ENCODE data around the gene ADAMTSL1.

Gene ADAMTSL1

GRCh38 chr9:18826248-18826647 is 352.3 kb downstream of the ADAMTSL1 start:
- TF ChIP-seq CTCF (IDR thresholded peaks at IDR 0.05): no peak

GRCh38 chr9:18829066-18829465 is 355.1 kb downstream of the ADAMTSL1 start:
- no peak for TF ChIP-seq CTCF (IDR thresholded peaks at IDR 0.05)

DNA sequence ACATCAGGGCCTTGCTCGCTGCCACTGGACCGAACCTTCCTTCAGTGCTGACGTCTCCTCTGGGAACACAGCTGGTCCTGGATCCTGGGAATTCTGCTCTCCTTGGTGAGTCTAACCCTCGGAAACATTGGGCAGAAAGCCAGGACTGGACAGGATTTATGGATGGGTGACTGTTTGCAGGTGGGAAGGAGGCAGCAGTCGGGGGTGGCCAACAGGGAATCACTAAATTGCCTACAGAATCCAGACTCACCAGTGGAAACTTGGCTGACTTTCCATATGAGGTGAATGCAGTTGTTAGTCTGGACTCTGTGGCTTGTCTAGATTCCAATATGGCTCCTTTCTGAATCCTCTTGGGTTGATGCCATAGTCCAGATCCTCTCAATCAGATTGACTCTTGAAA is 355.9 kb downstream of the ADAMTSL1 start:
- no peak for TF ChIP-seq CTCF (IDR thresholded peaks at IDR 0.05)

- TF ChIP-seq CTCF (IDR thresholded peaks at IDR 0.05): no peak
Measured at GRCh38 chr9:18834740-18835361, 360.9 kb downstream of the ADAMTSL1 start.

DNA sequence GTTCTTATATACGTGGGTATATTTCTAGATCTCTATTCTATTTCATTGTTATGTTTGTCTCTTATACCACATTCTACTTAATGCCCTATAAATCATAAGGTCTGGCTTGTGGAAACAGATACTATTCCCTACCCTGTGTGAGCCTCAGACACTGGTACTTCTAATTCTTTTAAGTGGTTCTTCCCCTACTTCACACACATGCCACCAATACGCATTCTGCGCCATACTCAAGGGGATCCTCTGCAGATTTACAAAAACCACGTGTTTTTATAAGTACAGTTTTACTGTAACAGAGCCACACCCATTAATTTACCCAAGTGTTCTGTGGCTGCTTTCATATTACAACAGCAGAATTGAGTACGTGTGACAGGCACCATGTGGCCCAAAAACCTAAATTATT is 363.4 kb downstream of the ADAMTSL1 start:
- no peak for TF ChIP-seq CTCF (IDR thresholded peaks at IDR 0.05)

- no peak for TF ChIP-seq CTCF (IDR thresholded peaks at IDR 0.05)
Measured at GRCh38 chr9:18847576-18848275, 373.8 kb downstream of the ADAMTSL1 start.

GRCh38 chr9:18848657-18849056 is 374.7 kb downstream of the ADAMTSL1 start:
- no peak for TF ChIP-seq CTCF (IDR thresholded peaks at IDR 0.05)

All from LNCAP (cell line).